ENCODE data around the gene KIT. TPM values are rescaled to one million over a fixed set of nuclear protein-coding genes. Genes with fewer than 3 reads are reported as not detected.

Gene KIT
- total RNA-seq, 1 donor from 2014 or later = 0.10 TPM

DNA sequence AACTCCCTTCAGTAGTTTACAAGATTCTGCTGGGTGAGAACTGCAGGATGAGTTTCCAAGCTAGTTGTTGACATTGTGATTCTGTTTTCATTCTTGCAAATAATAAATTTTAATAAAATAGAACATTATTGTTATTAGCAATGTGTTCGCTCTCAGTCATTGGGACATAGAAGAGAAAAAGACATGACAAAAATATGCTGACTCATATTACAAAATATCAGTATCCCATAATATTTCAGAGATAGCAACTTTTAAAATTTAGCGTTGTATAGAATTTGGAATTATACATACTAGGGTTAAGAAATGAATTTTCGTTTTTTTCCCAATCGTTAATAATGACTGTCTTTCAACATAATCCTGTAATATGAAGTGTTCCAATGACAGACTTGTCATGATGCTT, 45.4 kb downstream of the KIT start:
- DNase-seq (ENCODE audit: low read depth) = no peak

DNA sequence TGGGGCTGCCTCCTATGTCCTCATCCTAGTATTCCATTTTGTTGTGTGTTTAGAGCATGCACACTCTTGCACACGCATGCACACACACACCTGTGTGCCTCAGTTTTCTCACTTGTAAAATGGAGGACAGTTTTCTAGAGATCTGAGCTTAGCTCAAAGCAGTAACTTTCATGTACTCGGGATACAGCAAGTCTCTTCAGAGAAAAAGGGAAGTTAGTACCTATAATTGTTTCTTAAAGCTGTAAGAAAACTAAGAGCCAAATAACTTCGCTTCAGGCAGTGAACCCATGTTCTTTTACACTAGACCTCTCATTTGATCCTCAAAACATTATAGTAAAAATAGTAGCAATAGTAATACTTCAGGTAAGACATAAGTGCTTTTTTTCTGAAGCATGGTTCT, 49.6 kb downstream of the KIT start:
- no peak for DNase-seq (ENCODE audit: low read depth)

DNA sequence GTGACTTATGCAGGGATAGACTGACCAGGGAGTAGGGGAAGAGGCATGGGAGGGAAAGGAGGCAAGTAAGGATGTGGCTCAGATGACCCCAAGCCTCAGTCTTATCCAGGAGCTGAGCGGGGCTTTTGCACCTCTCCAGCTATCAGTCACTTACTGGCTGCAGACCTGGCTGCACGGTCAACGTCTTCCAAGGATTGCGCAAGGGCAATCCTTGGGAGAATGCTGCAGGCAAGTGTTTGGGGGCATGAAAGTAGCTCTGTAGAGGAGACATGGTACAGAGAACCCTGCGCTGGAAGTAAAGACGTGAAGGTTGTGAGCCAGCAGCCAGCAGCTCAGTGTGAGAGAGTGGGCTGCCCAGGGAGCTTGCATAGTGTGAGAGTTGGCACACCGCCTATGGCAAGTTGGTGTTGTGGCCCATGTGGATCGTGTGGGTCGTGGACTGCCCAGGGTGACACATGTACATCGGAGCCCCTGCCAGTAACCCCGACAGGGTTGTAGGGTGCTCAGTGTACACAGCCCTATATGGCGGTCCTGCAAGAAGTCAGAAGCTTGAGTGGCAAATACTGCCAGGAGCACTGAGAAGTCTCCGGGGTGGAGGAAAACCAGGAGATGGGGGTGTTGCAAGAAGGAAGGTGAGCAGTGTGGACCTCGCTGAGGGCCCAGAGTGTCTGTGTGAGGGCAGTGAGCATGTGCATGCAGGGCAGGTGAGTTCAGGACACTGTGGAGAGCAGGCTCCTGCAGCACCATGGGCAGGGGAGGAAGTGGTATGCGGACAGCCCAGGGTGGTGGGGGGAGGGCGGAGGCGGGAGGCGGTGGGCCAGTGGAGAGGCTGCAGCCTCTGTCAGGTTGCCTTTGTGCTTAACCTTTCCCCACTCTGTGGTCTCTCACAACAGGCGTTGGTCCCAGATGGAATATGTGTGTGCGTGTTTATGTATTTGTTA, 50.9 kb downstream of the KIT start:
- no peak for DNase-seq (ENCODE audit: low read depth)

DNA sequence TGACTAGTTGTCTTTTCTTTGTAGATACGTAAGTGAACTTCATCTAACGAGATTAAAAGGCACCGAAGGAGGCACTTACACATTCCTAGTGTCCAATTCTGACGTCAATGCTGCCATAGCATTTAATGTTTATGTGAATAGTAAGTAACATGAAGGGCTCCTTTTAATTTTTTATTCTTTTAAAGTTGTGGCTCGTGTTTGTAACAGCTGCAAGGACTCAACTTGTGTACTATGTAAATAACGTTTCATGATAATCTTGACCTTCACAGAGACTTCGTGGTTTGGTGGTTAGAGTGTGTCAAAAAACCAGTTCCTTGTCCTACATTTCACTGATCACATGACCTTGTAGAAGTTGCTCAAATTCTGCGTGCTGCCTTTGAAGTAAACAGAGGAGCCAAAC, 51.6 kb downstream of the KIT start:
- no peak for DNase-seq (ENCODE audit: low read depth)

DNA sequence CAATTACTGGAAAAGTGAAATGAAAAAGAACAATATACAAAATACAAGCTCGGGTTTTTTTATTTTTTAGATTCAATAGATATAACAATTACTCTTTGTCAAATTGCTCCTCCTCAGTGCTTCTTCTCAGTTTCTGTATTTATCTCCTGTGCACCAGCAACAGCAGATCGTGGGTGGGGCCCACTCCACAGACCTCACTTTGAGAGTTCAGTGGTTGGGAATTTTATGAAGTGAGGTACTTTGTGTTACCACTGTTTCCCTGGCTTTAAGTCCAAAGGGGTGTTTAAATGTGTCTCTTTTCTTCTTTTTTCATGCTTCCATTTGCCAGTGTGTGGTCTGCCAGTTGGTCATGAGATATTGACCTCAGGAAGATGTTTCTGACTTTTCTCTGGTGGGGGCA, 54.4 kb downstream of the KIT start:
- DNase-seq (ENCODE audit: low read depth) = no peak

DNA sequence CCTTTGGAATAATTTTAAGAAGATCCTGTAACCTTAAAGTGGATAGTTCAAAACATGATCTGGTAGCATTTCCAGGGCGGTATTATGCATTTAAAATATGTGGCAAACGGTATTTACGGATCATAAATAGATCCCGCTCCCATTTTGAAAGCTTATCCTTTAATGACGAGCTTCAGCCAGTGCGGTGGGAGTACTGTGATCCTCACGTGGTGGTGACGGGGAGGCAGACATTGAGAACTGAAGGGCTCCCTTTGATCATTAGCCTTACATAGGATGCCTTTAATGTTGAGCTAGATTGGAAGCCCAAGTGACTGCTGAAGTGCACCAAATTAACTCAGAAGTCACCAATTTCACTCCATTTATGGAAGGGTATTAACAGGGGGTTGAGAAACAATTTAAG, 56.9 kb downstream of the KIT start:
- no peak for DNase-seq (ENCODE audit: low read depth)

DNA sequence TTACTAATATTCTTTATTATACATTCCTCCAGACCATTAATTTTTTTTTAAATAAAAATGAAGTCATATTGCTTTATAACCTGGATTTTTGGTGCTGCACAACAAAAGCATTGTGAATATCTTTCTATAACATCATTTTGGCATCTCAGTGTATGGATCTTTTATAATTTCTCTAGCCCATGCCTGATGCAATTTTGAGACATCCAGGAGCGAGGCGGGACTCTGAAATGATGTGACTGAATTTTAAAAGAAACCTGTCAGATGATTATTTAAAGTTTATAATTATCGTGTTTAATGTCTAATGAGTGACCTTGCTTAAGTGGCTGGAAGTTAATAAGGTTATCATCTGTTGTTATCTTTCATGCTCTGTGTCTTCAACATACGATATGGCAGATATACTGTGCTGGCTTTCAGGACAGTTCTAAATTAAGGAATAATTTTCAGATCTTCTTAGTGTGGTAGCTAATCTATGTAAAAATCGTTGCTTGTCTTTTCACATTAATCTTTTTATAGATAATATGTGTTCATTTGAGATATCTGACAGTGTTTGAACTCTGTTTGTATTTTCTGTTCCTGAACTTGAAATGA, 58.8 kb downstream of the KIT start:
- no peak for DNase-seq (ENCODE audit: low read depth)

DNA sequence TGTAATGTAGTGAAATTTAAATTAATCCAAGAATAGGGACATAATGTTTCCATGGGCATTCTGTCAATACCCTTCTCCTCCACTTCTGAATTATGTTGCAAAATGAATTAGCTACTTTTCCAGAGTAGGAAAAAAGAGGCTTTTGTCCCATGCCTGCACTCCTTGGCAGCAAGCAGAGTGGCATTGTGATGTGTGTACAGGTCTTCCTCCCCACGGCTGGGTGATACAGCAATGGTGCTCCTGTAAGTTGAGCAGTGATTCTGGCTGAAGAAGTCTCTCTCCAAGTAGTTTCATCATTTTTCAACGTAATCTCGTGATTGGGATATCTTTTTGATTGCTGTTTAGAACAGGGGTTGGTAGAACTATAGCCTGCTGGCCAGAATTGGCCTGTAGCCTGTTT, 59.9 kb downstream of the KIT start:
- DNase-seq (ENCODE audit: low read depth) = no peak

DNA sequence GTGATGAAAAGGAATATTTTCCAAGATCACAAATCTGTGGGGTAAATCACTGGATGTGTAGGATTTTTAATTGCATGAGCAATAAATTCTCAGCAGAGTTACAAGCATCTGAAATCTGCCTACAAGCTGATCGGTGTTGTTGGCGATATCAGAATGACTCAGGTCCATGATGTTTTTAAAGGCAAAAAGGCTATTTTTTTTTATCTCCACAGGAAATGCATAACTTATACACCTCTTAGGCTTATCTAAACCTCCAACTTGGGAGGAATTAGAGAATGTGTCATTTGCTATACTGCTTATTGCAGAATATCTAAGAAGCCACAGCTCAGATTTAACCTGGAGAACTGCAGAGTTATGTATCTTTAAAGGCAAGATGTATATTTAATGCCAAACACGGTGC, 61.6 kb downstream of the KIT start:
- DNase-seq (ENCODE audit: low read depth) = no peak

DNA sequence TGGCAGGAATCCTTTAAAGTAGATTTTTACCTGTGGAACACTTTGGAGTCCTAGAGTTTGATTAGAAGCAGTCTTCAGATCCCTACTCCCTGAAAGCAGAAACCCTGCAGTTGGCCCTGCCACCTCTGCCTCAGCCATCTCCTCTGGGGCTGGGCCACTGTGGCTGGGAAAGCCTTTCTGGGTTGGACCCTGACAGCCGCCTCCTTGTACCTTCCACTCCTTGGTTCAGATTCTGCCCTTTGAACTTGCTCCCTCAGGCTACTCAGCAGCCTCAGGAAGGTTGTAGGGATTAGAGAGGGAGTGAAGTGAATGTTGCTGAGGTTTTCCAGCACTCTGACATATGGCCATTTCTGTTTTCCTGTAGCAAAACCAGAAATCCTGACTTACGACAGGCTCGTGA, 65.5 kb downstream of the KIT start:
- DNase-seq (ENCODE audit: low read depth) = no peak

DNA sequence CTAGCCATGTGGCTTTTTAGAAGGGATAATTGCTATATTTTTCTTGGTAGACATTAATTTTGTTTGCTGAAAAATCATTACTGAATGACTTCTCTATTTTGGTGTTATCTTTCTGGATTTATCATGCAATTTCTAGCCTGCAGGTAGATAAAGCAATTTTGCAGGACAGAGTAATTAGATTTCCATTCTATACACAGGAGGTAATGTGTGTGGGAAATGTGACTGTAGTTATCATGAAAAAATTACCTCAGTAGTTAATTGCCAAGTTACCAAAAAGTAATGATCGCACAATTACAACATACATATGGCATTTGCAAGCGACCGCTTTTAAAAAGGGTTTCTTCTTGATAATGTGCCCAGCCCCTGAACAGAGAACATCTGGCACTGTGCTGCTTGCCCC, 66.1 kb downstream of the KIT start:
- DNase-seq (ENCODE audit: low read depth) = no peak

DNA sequence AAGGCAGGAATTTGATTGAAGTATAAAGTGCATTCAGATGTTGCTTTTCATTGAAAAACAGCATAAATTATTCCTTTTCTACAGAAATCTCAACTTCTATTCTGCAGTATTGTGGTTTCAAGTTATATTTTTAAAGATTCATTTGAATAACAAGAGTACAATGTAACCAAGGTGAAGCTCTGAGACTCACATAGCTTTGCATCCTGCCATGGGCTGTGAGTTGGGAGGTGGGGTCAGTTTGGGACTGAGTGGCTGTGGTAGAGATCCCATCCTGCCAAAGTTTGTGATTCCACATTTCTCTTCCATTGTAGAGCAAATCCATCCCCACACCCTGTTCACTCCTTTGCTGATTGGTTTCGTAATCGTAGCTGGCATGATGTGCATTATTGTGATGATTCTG, 69.2 kb downstream of the KIT start:
- DNase-seq (ENCODE audit: low read depth) = no peak

DNA sequence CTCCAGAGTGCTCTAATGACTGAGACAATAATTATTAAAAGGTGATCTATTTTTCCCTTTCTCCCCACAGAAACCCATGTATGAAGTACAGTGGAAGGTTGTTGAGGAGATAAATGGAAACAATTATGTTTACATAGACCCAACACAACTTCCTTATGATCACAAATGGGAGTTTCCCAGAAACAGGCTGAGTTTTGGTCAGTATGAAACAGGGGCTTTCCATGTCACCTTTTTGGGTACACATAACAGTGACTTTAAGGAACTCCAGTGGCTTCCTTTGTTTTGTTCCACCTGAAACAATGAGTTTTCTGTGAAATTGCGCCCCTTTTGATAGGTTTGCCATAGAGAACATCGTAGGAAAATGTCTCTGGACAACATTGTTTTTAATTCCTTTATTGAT, 69.6 kb downstream of the KIT start:
- DNase-seq (ENCODE audit: low read depth) = no peak

DNA sequence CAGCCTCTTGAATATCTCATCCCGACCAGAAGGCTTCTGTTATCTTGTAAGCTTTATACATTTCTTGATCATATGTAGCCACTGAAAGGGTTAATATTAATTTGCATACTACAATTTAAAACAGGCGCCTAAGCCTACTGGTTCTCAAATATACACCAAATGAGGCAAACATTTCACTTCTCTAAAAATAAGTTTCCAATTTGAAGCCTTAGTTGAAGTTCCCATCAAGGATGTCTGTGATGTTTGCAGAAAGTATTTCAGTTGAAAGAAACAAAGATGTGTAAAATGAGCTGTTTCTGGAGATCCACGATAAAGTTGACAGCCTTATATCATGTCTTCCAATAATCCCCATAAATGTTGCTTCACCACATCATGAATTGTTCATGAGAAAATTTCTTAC, 70.6 kb downstream of the KIT start:
- no peak for DNase-seq (ENCODE audit: low read depth)

DNA sequence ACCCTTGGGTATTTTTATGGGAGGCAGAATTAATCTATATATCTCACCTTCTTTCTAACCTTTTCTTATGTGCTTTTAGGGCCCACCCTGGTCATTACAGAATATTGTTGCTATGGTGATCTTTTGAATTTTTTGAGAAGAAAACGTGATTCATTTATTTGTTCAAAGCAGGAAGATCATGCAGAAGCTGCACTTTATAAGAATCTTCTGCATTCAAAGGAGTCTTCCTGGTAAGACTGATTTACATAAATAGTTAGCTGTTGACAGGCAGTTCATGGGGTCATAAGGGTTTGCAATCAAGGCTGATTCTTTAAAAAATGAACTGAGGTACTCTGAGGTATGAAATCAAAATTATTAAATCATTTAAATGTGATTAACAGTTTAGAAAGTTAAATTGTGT, 71.5 kb downstream of the KIT start:
- DNase-seq (ENCODE audit: low read depth) = no peak

DNA sequence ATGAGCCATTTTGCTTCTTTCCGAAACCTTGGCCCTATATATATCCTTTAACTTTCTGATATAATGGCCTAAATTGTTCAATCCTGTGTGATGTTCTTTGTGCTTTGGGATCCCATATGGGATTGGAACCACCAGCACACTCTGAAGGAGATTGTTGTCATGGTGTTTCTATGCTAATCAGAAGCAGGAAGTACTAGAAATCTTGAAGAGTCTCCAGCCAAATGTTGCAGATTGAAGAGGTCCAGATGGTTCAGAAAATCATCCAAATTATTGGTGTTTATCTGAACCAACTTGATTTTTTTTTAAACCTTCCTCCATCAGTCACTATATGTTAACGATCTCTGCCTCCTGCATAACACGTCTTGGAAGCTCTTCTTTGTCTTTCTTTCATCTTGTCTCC, 72.8 kb downstream of the KIT start:
- no peak for DNase-seq (ENCODE audit: low read depth)

DNA sequence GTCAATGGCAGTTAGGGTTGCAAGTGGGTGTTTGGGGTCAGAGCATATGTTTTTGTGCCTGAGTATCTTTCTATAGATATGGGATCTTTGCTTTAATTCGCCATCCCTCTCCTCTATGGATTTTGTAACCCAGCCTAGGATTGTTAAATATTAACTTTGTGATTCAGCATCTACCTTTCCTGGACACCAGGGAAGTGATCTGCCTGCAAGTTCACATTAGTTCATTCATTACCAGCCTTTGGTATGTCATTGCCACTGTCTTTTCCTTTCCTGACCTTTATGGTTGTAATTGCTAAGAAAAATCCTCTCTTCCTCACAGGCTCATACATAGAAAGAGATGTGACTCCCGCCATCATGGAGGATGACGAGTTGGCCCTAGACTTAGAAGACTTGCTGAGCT, 73.8 kb downstream of the KIT start:
- peak; percentile 64 for DNase-seq (ENCODE audit: low read depth)

DNA sequence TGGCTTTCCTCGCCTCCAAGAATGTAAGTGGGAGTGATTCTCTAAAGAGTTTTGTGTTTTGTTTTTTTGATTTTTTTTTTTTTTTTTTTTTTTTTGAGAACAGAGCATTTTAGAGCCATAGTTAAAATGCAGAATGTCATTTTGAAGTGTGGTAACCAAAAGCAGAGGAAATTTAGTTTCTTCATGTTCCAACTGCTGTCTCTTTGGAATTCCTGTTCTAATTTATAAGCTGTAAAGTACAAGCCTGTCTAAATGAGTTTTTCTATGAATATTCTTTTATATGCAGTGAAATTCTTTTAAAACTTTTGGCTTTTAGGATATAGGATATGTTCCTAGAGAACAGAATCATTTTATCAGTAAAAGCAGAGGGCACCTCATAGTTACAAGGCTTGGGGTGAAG, 74.2 kb downstream of the KIT start:
- no peak for DNase-seq (ENCODE audit: low read depth)

DNA sequence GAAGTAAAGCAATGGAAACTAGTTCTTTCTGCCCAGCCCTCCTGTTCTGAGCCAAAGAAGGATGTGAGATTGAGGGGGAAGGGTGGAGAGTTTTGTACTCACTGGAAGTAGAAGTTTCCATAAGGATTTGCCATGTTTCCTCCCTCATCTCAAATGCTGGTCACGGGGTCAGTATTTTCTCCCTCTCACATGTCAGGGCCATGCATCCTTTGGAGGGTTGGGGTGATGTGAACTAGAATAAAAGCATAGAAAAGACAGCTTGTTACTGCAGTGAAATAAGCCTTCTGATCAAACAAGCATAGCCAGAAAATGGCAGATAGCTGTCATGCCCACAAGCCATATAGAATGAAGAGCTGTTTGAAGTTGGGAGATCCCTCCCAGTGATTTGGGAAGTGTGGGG, 79.7 kb downstream of the KIT start:
- DNase-seq (ENCODE audit: low read depth) = no peak

DNA sequence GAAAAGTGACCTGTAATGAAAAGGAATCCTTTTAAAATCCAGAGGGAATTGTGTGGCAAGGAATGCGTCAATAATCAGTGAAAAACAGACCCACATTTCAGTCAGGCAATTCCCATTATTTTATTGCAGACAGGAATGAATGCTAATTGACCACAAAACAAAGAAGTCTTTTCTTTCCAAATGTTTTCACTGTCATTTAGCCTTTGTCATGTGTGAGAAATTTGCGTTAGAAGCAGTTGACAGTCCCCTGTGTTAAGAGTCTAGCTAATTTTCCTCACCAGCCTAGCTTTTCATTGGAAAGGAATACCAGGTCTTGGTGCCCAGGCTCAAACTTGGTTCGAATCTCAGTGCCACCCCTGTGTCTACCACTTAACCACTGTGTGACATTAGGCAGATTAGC, 83.4 kb downstream of the KIT start:
- DNase-seq (ENCODE audit: low read depth) = no peak

DNA sequence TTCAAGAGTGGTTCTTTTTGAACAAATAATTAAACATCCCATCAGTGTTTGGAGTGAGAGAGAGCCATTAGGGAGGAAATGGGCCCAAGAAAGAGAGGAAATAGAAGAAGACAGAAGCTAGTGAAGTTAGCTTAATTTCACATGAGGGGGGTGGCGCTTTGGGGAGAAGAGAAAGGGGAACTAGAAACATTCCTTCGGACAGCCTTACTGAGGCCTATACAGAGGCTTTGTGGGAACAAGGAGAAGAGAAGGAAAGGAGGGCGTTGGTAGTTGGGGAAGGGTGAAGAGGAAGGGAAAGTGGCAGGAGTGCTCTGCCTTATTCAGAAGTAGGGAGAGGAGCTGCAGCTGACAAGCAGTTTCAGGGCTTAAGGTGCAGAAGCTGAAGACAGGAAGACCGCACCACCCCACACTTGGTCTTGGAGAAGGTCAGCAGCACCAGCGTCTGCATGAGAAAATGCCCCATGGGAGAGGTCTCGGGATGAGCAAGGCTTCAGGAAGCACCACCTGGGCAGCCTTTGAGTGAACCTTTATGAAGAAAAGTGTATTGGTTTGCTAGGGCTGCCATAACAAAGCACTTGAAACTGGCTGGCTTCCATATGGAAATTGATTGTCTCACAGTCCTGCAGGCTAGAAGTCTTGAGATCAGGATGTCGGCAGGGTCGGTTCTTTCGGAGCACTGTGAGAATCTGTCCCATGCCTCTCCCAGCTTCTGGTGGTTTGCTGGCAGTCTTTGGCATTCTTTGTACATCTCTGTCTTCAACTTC, 85.1 kb downstream of the KIT start:
- no peak for DNase-seq (ENCODE audit: low read depth)

DNA sequence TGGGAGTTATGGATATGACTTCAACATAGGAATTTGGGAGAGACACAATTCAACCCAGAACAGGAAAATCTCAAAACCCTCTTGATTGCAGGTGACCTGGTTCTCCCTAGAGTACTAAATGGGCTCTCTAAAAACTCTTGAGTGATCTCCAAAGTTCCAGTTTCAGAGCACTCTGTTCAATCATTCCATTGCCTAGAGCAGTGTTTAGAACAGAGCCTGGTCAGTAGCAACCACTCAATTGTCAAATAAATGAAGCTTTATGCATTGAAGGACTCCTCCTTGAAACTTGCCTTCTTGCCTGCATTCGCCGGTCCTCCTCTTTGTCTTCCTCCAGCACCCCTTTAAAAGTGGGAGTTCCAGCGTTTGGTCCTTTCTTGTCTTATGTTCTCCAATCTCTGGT, 85.8 kb downstream of the KIT start:
- no peak for DNase-seq (ENCODE audit: low read depth)

DNA sequence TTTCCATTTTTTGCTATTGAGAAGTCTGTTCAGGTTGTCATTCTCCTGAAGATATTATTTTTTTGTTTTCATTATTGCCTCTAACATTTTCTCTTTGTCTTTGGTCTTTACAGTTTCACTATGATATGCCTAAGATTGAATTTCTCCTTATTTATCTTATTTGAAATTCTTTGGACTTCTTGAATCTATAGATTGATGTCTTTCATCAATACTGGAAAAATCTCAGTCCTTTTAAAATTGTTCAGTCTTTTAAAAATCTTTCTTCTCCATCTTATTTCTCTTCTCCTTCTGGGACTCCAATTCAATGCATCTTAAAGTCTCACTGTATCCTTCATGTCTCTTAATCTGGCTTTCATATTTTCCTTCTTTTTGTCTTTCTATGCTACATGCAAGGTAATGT, 86.7 kb downstream of the KIT start:
- DNase-seq (ENCODE audit: low read depth) = no peak
